ENCODE measurements around the gene EFEMP1.

The EFEMP1 gene

GRCh38 chr2:55896633-55897032 lies 26.9 kb downstream of the EFEMP1 start:
- DNase-seq (ENCODE audit: low spot score), result no peak

GRCh38 chr2:55894720-55895119 lies 28.9 kb downstream of the EFEMP1 start:
- no peak for DNase-seq (ENCODE audit: low spot score)

GRCh38 chr2:55891671-55892094 lies 31.9 kb downstream of the EFEMP1 start:
- DNase-seq (ENCODE audit: low spot score), result no peak

GRCh38 chr2:55888936-55889335 lies 34.6 kb downstream of the EFEMP1 start:
- DNase-seq (ENCODE audit: low spot score), result no peak

GRCh38 chr2:55887901-55888624 lies 35.5 kb downstream of the EFEMP1 start:
- no peak for DNase-seq (ENCODE audit: low spot score)

- no peak for DNase-seq (ENCODE audit: low spot score)
Measured at GRCh38 chr2:55887351-55887750, 36.2 kb downstream of the EFEMP1 start.

GRCh38 chr2:55885944-55886281 lies 37.7 kb downstream of the EFEMP1 start:
- no peak for DNase-seq (ENCODE audit: low spot score)

- DNase-seq (ENCODE audit: low spot score), result no peak
Measured at GRCh38 chr2:55885127-55885943, 38.2 kb downstream of the EFEMP1 start.

GRCh38 chr2:55883829-55884228 lies 39.8 kb downstream of the EFEMP1 start:
- DNase-seq (ENCODE audit: low spot score), result no peak

GRCh38 chr2:55883357-55883756 lies 40.2 kb downstream of the EFEMP1 start:
- DNase-seq (ENCODE audit: low spot score), result no peak

GRCh38 chr2:55882954-55883353 lies 40.6 kb downstream of the EFEMP1 start:
- DNase-seq (ENCODE audit: low spot score), result no peak

GRCh38 chr2:55880416-55881143 lies 43.0 kb downstream of the EFEMP1 start:
- DNase-seq (ENCODE audit: low spot score), result no peak

GRCh38 chr2:55879976-55880375 lies 43.6 kb downstream of the EFEMP1 start:
- DNase-seq (ENCODE audit: low spot score), result no peak

GRCh38 chr2:55877087-55877436 lies 46.5 kb downstream of the EFEMP1 start:
- no peak for DNase-seq (ENCODE audit: low spot score)

GRCh38 chr2:55876429-55877086 lies 47.0 kb downstream of the EFEMP1 start:
- DNase-seq (ENCODE audit: low spot score), result no peak

- DNase-seq (ENCODE audit: low spot score), result no peak
Measured at GRCh38 chr2:55875434-55876135, 48.0 kb downstream of the EFEMP1 start.

- DNase-seq (ENCODE audit: low spot score), result no peak
Measured at GRCh38 chr2:55874338-55874737, 49.2 kb downstream of the EFEMP1 start.

- DNase-seq (ENCODE audit: low spot score), result no peak
Measured at GRCh38 chr2:55871637-55872036, 51.9 kb downstream of the EFEMP1 start.

GRCh38 chr2:55869637-55870325 lies 53.8 kb downstream of the EFEMP1 start:
- no peak for DNase-seq (ENCODE audit: low spot score)

GRCh38 chr2:55865096-55865835 lies 58.3 kb downstream of the EFEMP1 start:
- DNase-seq (ENCODE audit: low spot score), result no peak
